CD4-positive, alpha-beta T cell (primary cell): ENCODE data around the gene CDC42BPA. TPM values are rescaled to one million over a fixed set of nuclear protein-coding genes. Genes with fewer than 3 reads are reported as not detected.

Experiments used
- ATAC-seq: fragments of 200-7000 bp; cut with Tn5 transposase; one replicate; pipeline ENCODE4 v1.10.0; 2022; ENCODE audit warnings: mild to moderate bottlenecking; ENCODE audit not compliant: poor library complexity
- CTCF ChIA-PET: fragments of 350-600 bp; sonication (Branson Sonifier 250); formaldehyde crosslinking; loops from one replicate; lab custom pipeline; 2021; ENCODE audit warnings: antibody characterized with exemption, inconsistent platforms; lab: Charles Lee
- POLR2A ChIA-PET: fragments of 350-600 bp; sonication (Branson Sonifier 250); formaldehyde crosslinking; loops from one replicate; lab custom pipeline; 2021; ENCODE audit warnings: antibody characterized with exemption, inconsistent platforms; lab: Charles Lee
- DNase-seq, 14 experiments: peaks; one replicate each; pipeline ENCODE4 v3.0.0-alpha.2; 2013 to 2020; ENCODE audit warnings: mixed read lengths in 2 of 14
- H3K27ac ChIP-seq, 2 donors: one replicate each; pipeline versions ENCODE4 v1.5.1 to v1.7.0; 2013; ENCODE audit warnings: low read length in 2 of 2, low read depth in 1 of 2, mild to moderate bottlenecking in 1 of 2
- H3K27me3 ChIP-seq, 2 experiments: 1 replicate in 1 of 2; 2 replicates in 1 of 2; pipeline versions ENCODE4 v1.6.1 to v1.7.0; 2013; ENCODE audit warnings: low read length in 2 of 2, control low read depth in 1 of 2, mild to moderate bottlenecking in 1 of 2, moderate library complexity in 1 of 2; ENCODE audit not compliant: insufficient read depth in 2 of 2, control insufficient read depth in 1 of 2
- H3K36me3 ChIP-seq: one replicate; pipeline ENCODE4 v1.6.1; 2013; ENCODE audit warnings: low read length, control low read depth; ENCODE audit not compliant: insufficient read depth
- H3K4me1 ChIP-seq: one replicate; pipeline ENCODE4 v1.6.1; 2013; ENCODE audit warnings: low read length, control low read depth; ENCODE audit not compliant: insufficient read depth
- H3K4me3 ChIP-seq: one replicate; pipeline ENCODE4 v1.5.1; 2013; ENCODE audit warnings: mild to moderate bottlenecking, low read length, moderate library complexity
- H3K9me3 ChIP-seq, 2 experiments: 1 replicate in 1 of 2; 2 replicates in 1 of 2; pipeline versions ENCODE4 v1.6.1 to v1.7.0; 2013; ENCODE audit warnings: low read length in 2 of 2, mild to moderate bottlenecking in 2 of 2, control low read depth in 1 of 2, moderate library complexity in 1 of 2; ENCODE audit not compliant: control insufficient read depth in 1 of 2, insufficient read depth in 1 of 2
- H3K27ac Mint-ChIP-seq: one replicate; pipeline ENCODE4 v1.8.0; 2020; ENCODE audit warnings: mixed read lengths
- H3K27me3 Mint-ChIP-seq: one replicate; pipeline ENCODE4 v1.8.0; 2021; ENCODE audit warnings: mixed read lengths
- H3K36me3 Mint-ChIP-seq: one replicate; pipeline ENCODE4 v1.8.0; 2021; ENCODE audit warnings: low read depth, mixed read lengths
- H3K4me1 Mint-ChIP-seq: one replicate; pipeline ENCODE4 v1.8.0; 2021; ENCODE audit warnings: low read depth, mixed read lengths
- H3K4me3 Mint-ChIP-seq: one replicate; pipeline ENCODE4 v1.8.0; 2020; ENCODE audit warnings: mild to moderate bottlenecking, mixed read lengths
- H3K9me3 Mint-ChIP-seq: one replicate; pipeline ENCODE4 v1.8.0; 2020; ENCODE audit warnings: mixed read lengths
- CTCF ChIP-seq: fragments of 200-600 bp; IDR thresholded peaks from one replicate; pipeline ENCODE4 v1.8.0; 2022; ENCODE audit warnings: antibody characterized with exemption, mild to moderate bottlenecking
- intact Hi-C, 2 experiments: fragments of 100-400 bp; cut with DNase I in 1 of 2; cut with micrococcal nuclease in 1 of 2; formaldehyde crosslinking; loops; one replicate each; pipeline versions ENCODE4 v1.15.1 to v1.9.0; 2023 to 2025; cut with DNase I, micrococcal nuclease
- total RNA-seq, 174 experiments: library from RNA in 2 of 174; stranded (reverse) in 2 of 174; gene quantifications; one replicate each; pipeline ENCODE4 v1.2.3 and lab custom pipeline; 2021 to 2026

The CDC42BPA gene
- total RNA-seq, 2 experiments from 2014 or later, result 2.2 to 3.0 TPM

GRCh38 chr1:227253065-227253464 is 65.2 kb downstream of the CDC42BPA start:
- Mint-ChIP-seq H3K27ac (no peak overlapping the region), H3K4me3 (no peak overlapping the region), H3K27me3 (peaks cover 18% of the 10 kb centered on the region), H3K9me3 (no peaks in the 10 kb centered on the region), H3K36me3 (no peaks in the 10 kb centered on the region), H3K4me1 (no peaks in the 10 kb centered on the region)
- DNase-seq (no peak), ATAC-seq (no peak)
- intact Hi-C loops, result no loop called here
- ChIA-PET CTCF (no interaction called here), POLR2A (no interaction called here)
- Histone ChIP-seq H3K27me3 (peaks cover 0 to 3% of the 10 kb centered on the region in 2 experiments), H3K36me3 (no peaks in the 10 kb centered on the region), H3K4me3 (no peak overlapping the region), H3K9me3 (no peaks in the 10 kb centered on the region), H3K27ac (no peak overlapping the region), H3K4me1 (no peaks in the 10 kb centered on the region)
- no peak for TF ChIP-seq CTCF

- Histone ChIP-seq H3K27me3 (peaks cover 0 to 1% of the 10 kb centered on the region in 2 experiments), H3K27ac (no peak overlapping the region), H3K4me1 (no peaks in the 10 kb centered on the region), H3K4me3 (no peak overlapping the region), H3K9me3 (peaks cover 0 to 23% of the 10 kb centered on the region in 2 experiments), H3K36me3 (no peaks in the 10 kb centered on the region)
- Mint-ChIP-seq H3K4me1 (no peaks in the 10 kb centered on the region), H3K9me3 (peaks cover 2% of the 10 kb centered on the region), H3K27me3 (peaks cover 28% of the 10 kb centered on the region), H3K36me3 (peaks cover 4% of the 10 kb centered on the region), H3K27ac (no peak overlapping the region), H3K4me3 (no peak overlapping the region)
- no peak for ATAC-seq
- intact Hi-C loops, result no loop called here
- ChIA-PET CTCF (no interaction called here), POLR2A (no interaction called here)
- no peak for DNase-seq
- no peak for TF ChIP-seq CTCF
Measured at GRCh38 chr1:227245613-227246320, 72.5 kb downstream of the CDC42BPA start.

GRCh38 chr1:227244339-227245118 is 73.8 kb downstream of the CDC42BPA start:
- H3K27ac Mint-ChIP-seq, result no peak overlapping the region
- Histone ChIP-seq H3K36me3 (no peaks in the 10 kb centered on the region), H3K27me3 (peaks cover 0 to 5% of the 10 kb centered on the region in 2 experiments), H3K4me3 (no peak overlapping the region), H3K9me3 (peaks cover 0 to 23% of the 10 kb centered on the region in 2 experiments), H3K4me1 (no peaks in the 10 kb centered on the region), H3K27ac (no peak overlapping the region)
- H3K4me1 Mint-ChIP-seq, result no peaks in the 10 kb centered on the region
- intact Hi-C loops, result no loop called here
- peaks cover 2% of the 10 kb centered on the region for H3K9me3 Mint-ChIP-seq
- no peak for ATAC-seq
- H3K27me3 Mint-ChIP-seq, result peaks cover 25% of the 10 kb centered on the region
- ChIA-PET POLR2A (no interaction called here), CTCF (no interaction called here)
- H3K36me3 Mint-ChIP-seq, result peaks cover 4% of the 10 kb centered on the region
- H3K4me3 Mint-ChIP-seq, result no peak overlapping the region
- no peak for DNase-seq
- TF ChIP-seq CTCF, result no peak
